Cardiac fibroblast (primary cell): ENCODE data around the gene CCDC12.

Experiments
- DNase-seq, 2 donors: peaks; one replicate each; pipeline versions ENCODE4 v3.0.0 to v3.0.0-alpha.2; 2010; ENCODE audit warnings: low read depth in 2 of 2
- H3K4me3 ChIP-seq, 2 donors: replicated peaks in 1 of 2; 1 replicate in 1 of 2; 2 replicates in 1 of 2; pipeline ENCODE4 v1.5.1; 2011; ENCODE audit warnings: low read depth in 2 of 2, low read length in 2 of 2, mild to moderate bottlenecking in 2 of 2, moderate library complexity in 1 of 2
- TF ChIP-seq, protein P1 (sequence below): IDR thresholded peaks from one replicate; pipeline ENCODE4 v1.5.1; 2011; ENCODE audit warnings: low read depth, mild to moderate bottlenecking, low read length, inconsistent platforms

The CCDC12 gene

DNA sequence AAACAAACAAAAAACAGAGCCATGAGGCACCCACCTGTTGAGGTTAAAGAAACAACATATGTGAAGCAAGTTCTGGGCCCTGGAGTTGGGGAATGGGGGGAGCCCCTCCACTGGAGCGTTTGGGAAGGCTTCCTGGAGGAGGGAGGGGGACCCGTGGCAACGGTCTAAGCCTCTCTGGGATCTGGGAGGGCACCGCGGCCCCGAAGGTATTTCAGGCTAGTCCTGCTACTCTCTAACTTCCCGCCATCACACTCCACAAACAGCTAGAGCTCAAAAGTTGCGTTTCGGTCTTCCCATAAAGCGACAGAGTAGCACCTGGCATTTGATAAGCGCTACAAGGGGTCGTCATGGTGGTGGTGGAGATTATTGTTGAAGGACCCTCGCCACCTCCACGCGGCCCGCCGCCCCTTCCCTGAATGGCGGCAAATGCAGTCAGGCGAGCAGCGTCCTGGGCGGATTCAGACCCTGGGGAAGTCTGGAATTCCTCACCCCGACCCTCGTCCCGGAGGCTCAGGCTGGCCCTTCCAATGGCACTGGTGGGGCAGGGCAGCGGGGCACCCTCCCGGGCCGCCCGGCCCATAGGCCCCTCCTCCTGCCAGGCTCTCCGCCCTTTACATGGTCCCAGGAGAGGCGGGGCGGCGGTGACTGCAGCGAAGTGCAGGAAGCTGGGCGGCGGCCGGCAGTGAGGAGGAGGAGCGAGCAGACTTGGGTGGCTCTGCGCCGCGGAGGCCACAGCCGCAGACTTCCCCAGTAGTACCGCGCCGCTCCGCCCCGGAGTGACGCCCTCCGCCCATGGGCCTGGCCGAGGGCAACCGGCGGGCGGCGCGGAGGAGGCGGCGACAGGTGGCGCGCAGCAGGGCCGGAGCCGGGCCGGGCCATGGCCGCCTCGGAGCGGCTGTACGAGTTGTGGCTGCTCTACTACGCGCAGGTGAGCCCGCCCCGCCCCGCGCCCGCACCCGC lies 2.7 kb upstream of the CCDC12 start, which contains the start of gene NBEAL2:
Gene NBEAL2 (plus strand): TSS at position 682 of the 960 bp plus-strand sequence. CDS start 196 bp downstream, at position 878.
- H3K4me3 ChIP-seq = peak within 1 kb of the TSS; percentile 67 to 68
- TF ChIP-seq, protein P1, sequence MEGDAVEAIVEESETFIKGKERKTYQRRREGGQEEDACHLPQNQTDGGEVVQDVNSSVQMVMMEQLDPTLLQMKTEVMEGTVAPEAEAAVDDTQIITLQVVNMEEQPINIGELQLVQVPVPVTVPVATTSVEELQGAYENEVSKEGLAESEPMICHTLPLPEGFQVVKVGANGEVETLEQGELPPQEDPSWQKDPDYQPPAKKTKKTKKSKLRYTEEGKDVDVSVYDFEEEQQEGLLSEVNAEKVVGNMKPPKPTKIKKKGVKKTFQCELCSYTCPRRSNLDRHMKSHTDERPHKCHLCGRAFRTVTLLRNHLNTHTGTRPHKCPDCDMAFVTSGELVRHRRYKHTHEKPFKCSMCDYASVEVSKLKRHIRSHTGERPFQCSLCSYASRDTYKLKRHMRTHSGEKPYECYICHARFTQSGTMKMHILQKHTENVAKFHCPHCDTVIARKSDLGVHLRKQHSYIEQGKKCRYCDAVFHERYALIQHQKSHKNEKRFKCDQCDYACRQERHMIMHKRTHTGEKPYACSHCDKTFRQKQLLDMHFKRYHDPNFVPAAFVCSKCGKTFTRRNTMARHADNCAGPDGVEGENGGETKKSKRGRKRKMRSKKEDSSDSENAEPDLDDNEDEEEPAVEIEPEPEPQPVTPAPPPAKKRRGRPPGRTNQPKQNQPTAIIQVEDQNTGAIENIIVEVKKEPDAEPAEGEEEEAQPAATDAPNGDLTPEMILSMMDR = no peak
- peak; percentile 89 to 94 for DNase-seq

DNA sequence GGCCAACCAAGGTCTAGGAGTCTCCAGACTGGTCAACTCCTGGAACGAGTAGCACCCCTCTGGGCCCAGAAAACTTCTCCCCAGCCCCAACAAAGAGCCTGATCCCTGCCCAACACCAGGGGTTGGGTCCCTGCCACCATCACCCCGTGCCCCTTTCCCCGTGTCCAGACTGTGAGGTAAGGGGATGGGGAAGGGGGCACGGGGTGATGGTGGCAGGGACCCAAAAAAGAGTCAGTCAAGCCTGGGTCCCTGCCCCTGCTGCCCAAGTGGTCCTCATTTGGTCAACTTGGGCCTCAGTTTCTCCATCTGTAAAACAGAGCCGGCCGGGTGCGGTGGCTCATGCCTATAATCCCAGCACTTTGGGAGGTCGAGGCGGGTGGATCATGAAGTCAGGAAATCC lies 1.8 kb upstream of the CCDC12 start:
- no peak overlapping the region for H3K4me3 ChIP-seq
- TF ChIP-seq, protein P1 = no peak
- no peak for DNase-seq

DNA sequence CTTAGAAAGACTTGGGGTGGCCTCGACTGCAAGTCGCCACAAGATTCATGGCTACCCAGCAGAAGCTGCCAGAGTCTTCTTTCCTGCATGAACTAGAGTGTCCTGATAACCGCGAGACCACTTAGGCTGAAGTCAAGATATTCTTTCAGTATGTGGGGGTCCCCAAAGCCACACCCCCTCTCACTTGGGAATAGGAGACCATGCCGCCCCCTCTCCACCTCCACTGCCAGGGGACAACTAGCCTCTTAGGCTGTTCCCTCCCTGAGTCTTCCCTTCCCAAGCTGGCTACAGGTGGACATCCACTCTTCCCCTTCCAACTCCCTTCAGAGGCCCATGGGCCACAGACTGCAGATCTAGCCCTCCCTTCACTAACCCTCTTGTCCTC lies 1.3 kb upstream of the CCDC12 start:
- H3K4me3 ChIP-seq = no peak overlapping the region
- TF ChIP-seq, protein P1 = no peak
- no peak for DNase-seq

DNA sequence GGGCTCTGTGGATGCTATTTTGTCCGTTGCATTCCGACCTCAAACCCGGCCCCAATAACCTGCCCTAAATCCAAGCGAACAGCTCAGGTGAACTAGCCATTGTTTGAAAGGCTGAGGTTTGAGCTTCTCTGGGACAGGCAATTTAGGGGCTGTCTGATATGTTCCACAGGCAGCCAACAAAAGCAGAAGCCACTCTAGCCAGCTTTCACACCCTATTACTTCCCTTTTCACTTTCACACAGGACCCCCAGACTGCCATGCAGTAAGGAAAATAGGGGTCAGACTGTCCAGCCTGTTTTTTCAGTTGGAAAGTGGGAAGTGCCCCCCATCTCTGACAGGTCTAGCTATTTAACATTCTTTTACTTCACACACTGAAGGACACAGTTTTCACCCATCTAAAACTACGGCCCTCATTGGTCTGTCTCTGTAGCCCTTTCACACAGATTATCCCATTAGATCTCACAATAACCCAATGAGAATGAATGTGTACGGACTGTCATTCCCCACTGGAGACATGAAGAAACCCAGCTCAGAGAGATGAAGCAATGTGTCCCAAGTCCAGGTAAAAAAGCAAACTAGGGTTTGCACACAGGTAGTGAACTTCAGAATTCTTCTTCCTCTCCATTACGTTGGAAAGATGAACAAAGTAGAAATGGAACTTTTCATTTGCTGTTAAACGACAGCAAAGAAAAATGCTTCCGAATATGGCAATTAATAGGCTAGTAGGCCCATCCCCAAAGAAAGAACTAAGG lies 1.9 kb downstream of the CCDC12 start:
- TF ChIP-seq, protein P1 = no peak

DNA sequence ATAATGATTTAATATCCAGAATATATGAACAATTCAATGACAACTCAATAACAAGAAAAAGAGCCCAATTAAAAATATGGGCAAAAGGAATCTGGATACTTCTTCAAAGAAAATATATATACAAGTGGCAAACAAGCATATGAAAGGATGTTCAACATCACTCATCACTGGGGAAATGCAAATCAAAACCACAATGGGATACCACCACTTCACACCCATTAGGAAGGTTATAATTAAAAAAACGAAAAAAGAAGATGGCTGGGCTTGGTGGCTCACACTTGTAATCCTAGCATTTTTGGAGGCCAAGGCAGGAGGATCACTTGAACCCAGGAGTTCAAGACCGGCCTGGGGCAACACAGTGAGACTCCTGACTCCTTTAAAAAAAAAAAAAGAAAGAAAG lies 4.1 kb downstream of the CCDC12 start:
- no peak for DNase-seq
- H3K4me3 ChIP-seq = no peak overlapping the region
- TF ChIP-seq, protein P1 = no peak

More for the DNA sequence above, 1.9 kb downstream of the CCDC12 start:
- no peak for DNase-seq
- no peak overlapping the region for H3K4me3 ChIP-seq

DNA sequence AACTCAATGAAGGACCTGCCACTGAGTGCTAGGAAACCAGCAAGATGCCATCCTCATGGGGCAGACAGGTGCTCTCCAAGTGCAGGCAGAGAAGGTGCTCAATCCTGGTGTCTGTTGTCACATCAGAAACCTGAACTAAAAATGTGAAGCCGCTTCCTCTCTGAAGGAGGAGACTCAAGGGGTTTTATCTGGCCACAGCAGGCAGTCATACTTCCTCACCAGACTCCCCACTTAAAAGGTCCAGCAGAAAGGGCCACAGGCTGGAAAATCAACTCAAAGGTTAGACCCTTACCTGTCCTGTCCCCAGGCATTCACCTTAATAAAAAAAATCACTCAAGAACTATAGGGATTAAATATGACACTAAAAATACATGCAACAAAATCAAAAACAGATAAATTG lies 4.8 kb downstream of the CCDC12 start:
- H3K4me3 ChIP-seq = no peak overlapping the region
- DNase-seq = no peak
- TF ChIP-seq, protein P1 = no peak
